ENCODE measurements around the gene MSI2.

GRCh38 chr17:57605675-57606105 lies 349.4 kb downstream of the MSI2 start:
- no peak for TF ChIP-seq OSR1 (CRISPR knock-in tag; IDR thresholded peaks at IDR 0.05)
- TF ChIP-seq ZFP3 (CRISPR knock-in tag; IDR thresholded peaks at IDR 0.05), result no peak
- TF ChIP-seq PATZ1 (CRISPR knock-in tag; IDR thresholded peaks at IDR 0.05; ENCODE audit: borderline replicate concordance), result no peak
- no peak for TF ChIP-seq TOX (CRISPR knock-in tag; IDR thresholded peaks at IDR 0.05; ENCODE audit: borderline replicate concordance)
- no peak for TF ChIP-seq ARNTL (CRISPR knock-in tag; IDR thresholded peaks at IDR 0.05; ENCODE audit: borderline replicate concordance, low read depth)
- no peak for TF ChIP-seq ZNF70 (CRISPR knock-in tag; IDR thresholded peaks at IDR 0.05)
- no peak for TF ChIP-seq BACH2 (CRISPR knock-in tag; IDR thresholded peaks at IDR 0.05; ENCODE audit: borderline replicate concordance)
- TF ChIP-seq, protein P1, sequence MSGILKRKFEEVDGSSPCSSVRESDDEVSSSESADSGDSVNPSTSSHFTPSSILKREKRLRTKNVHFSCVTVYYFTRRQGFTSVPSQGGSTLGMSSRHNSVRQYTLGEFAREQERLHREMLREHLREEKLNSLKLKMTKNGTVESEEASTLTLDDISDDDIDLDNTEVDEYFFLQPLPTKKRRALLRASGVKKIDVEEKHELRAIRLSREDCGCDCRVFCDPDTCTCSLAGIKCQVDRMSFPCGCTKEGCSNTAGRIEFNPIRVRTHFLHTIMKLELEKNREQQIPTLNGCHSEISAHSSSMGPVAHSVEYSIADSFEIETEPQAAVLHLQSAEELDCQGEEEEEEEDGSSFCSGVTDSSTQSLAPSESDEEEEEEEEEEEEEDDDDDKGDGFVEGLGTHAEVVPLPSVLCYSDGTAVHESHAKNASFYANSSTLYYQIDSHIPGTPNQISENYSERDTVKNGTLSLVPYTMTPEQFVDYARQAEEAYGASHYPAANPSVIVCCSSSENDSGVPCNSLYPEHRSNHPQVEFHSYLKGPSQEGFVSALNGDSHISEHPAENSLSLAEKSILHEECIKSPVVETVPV (CRISPR knock-in tag; IDR thresholded peaks at IDR 0.05), result no peak
- TF ChIP-seq RARB (CRISPR knock-in tag; IDR thresholded peaks at IDR 0.05), result no peak
- no peak for TF ChIP-seq ISL1 (CRISPR knock-in tag; IDR thresholded peaks at IDR 0.05)
- no peak for TF ChIP-seq ZNF8 (CRISPR knock-in tag; IDR thresholded peaks at IDR 0.05)
- TF ChIP-seq CSDC2 (CRISPR knock-in tag; IDR thresholded peaks at IDR 0.05), result no peak
- no peak for TF ChIP-seq ZC3H10 (CRISPR knock-in tag; IDR thresholded peaks at IDR 0.05)
